Endothelial cell of umbilical vein (primary cell): ENCODE measurements around the gene NYAP1. TPM values are rescaled to one million over a fixed set of nuclear protein-coding genes. Genes with fewer than 3 reads are reported as not detected.
A peak's percentile ranks its signal among the peaks of the same experiment; 100 is the strongest.

ENCODE experiments used
- BruUV-seq: library from RNA; stranded (reverse); fragments of 400-500 nt; replicated peaks from 2 replicates; lab custom pipeline; 2021; lab: Mats Ljungman, UMichigan
- CTCF ChIA-PET: fragments of 300-600, 350-600 bp; sonication (Branson Sonifier 250); formaldehyde crosslinking; loops from one replicate; lab custom pipeline; 2021; ENCODE audit warnings: antibody characterized with exemption, inconsistent platforms; lab: Charles Lee
- POLR2A ChIA-PET: fragments of 300-600, 350-600 bp; sonication (Branson Sonifier 250); formaldehyde crosslinking; loops from one replicate; lab custom pipeline; 2021; ENCODE audit warnings: antibody characterized with exemption, inconsistent platforms; lab: Charles Lee
- DNase-seq: peaks from one replicate; pipeline ENCODE4 v3.0.0-alpha.2; 2011; ENCODE audit warnings: low read depth, low spot score
- FAIRE-seq: peaks from 2 replicates; lab custom pipeline; 2011; peaks lifted over from hg19 to GRCh38; lab: Jason Lieb, UNC
- H2AFZ ChIP-seq: 2 replicates; pipeline ENCODE4 v1.6.0; 2012; ENCODE audit warnings: low read depth, low read length, control low read depth, inconsistent platforms
- H3K27ac ChIP-seq: 2 replicates; pipeline ENCODE4 v1.5.1; 2011; ENCODE audit warnings: low read depth, mild to moderate bottlenecking, control low read depth, low read length, moderate library complexity; ENCODE audit not compliant: insufficient read depth
- H3K27me3 ChIP-seq, 2 experiments: 2 replicates each; pipeline versions ENCODE4 v1.6.0 to v1.6.1; 2011; ENCODE audit warnings: low read length in 2 of 2, mixed read lengths in 1 of 2; ENCODE audit not compliant: control insufficient read depth in 2 of 2, insufficient read depth in 2 of 2
- H3K36me3 ChIP-seq, 2 experiments: 2 replicates in 1 of 2; 3 replicates in 1 of 2; pipeline ENCODE4 v1.5.1; 2011; ENCODE audit warnings: low read length in 2 of 2, mild to moderate bottlenecking in 1 of 2, moderate library complexity in 1 of 2; ENCODE audit not compliant: control insufficient read depth in 2 of 2, insufficient read depth in 2 of 2; ENCODE audit errors: extremely low read depth in 1 of 2
- H3K4me1 ChIP-seq: 3 replicates; pipeline ENCODE4 v1.5.1; 2011; ENCODE audit warnings: mild to moderate bottlenecking, low read length; ENCODE audit not compliant: control insufficient read depth, insufficient read depth; ENCODE audit errors: extremely low read depth
- H3K4me2 ChIP-seq: 2 replicates; pipeline ENCODE4 v1.6.1; 2011; ENCODE audit warnings: low read length, control low read depth, mixed read lengths; ENCODE audit not compliant: insufficient read depth
- H3K4me3 ChIP-seq, 3 experiments: fragments of 200-600 bp in 1 of 3; sonication (generic), shearing (Covaris generic) in 1 of 3; replicated peaks in 1 of 3; 2 replicates each; pipeline ENCODE4 v1.5.1; 2011 to 2016; ENCODE audit warnings: control low read depth in 3 of 3, low read length in 3 of 3, mild to moderate bottlenecking in 2 of 3, inconsistent platforms in 1 of 3, low read depth in 1 of 3, moderate library complexity in 1 of 3; ENCODE audit not compliant: insufficient read depth in 1 of 3
- H3K79me2 ChIP-seq: 2 replicates; pipeline ENCODE4 v1.6.0; 2012; ENCODE audit warnings: low read length, inconsistent platforms; ENCODE audit not compliant: control insufficient read depth, insufficient read depth
- H3K9ac ChIP-seq: replicated peaks from 2 replicates; pipeline ENCODE3; 2011; ENCODE audit warnings: low read length, control low read depth; ENCODE audit not compliant: insufficient read depth; ENCODE audit errors: extremely low read depth
- H3K9me1 ChIP-seq: replicated peaks from 3 replicates; pipeline ENCODE4 v1.6.0; 2011; ENCODE audit warnings: mild to moderate bottlenecking, low read length; ENCODE audit not compliant: control insufficient read depth, insufficient read depth; ENCODE audit errors: extremely low read depth
- H3K9me3 ChIP-seq: replicated peaks from 2 replicates; pipeline ENCODE4 v1.5.1; 2012; ENCODE audit warnings: low read length, inconsistent platforms; ENCODE audit not compliant: control insufficient read depth, insufficient read depth
- H4K20me1 ChIP-seq: replicated peaks from 2 replicates; pipeline ENCODE3; 2011; ENCODE audit warnings: mild to moderate bottlenecking, low read length; ENCODE audit not compliant: control insufficient read depth, insufficient read depth; ENCODE audit errors: extremely low read depth
- EZH2 ChIP-seq: IDR thresholded peaks from 2 replicates; pipeline ENCODE4 v1.6.1; 2012; ENCODE audit warnings: borderline replicate concordance, low read depth, mild to moderate bottlenecking, moderate library complexity, low read length, inconsistent platforms; ENCODE audit not compliant: severe bottlenecking
- FOS ChIP-seq: IDR thresholded peaks from 2 replicates; pipeline ENCODE4 v1.6.1; 2011; ENCODE audit warnings: mild to moderate bottlenecking, low read length, moderate library complexity, borderline replicate concordance; ENCODE audit not compliant: insufficient read depth
- GATA2 ChIP-seq: IDR thresholded peaks from 2 replicates; pipeline ENCODE4 v1.7.0; 2011; ENCODE audit warnings: low read depth, mild to moderate bottlenecking, moderate library complexity, mixed read lengths, low read length; ENCODE audit not compliant: insufficient read length, insufficient read depth
- JUN ChIP-seq: IDR thresholded peaks from 2 replicates; pipeline ENCODE4 v1.6.1; 2011; ENCODE audit warnings: borderline replicate concordance, low read depth; ENCODE audit not compliant: insufficient read length, insufficient read depth
- MAX ChIP-seq: IDR thresholded peaks from 2 replicates; pipeline ENCODE4 v1.6.1; 2011; ENCODE audit not compliant: insufficient read depth, insufficient read length
- MYC ChIP-seq: IDR thresholded peaks from one replicate; pipeline ENCODE4 v1.6.1; 2011; ENCODE audit warnings: mild to moderate bottlenecking, low read depth, low read length
- POLR2A ChIP-seq: IDR thresholded peaks from 2 replicates; pipeline ENCODE4 v1.6.1; 2012; ENCODE audit warnings: low read depth, mild to moderate bottlenecking, control low read depth, low read length
- POLR2AphosphoS5 ChIP-seq: IDR thresholded peaks from 2 replicates; pipeline ENCODE4 v1.6.1; 2012; ENCODE audit warnings: low read depth, mild to moderate bottlenecking, control low read depth, low read length, moderate library complexity; ENCODE audit not compliant: insufficient read depth
- dilution Hi-C: fragments of 300-500 bp; cut with MboI; formaldehyde crosslinking; loops from one replicate; pipeline ENCODE4 v1.15.0; 2019; ENCODE audit warnings: low sequenced_read_pairs; ENCODE audit not compliant: extremely low pct_ligation_motif_present
- intact Hi-C: fragments of 100-400 bp; cut with micrococcal nuclease; formaldehyde crosslinking; loops from one replicate; pipeline ENCODE4 v1.10.0; 2022
- polyA plus RNA-seq, 4 experiments: library from polyadenylated mRNA; depleted of rRNA in 3 of 4; stranded (reverse) in 3 of 4; unstranded in 1 of 4; fragments of >200 nt; gene quantifications; 2 replicates each; pipeline versions ENCODE4 v1.2.1 to v1.2.3, GENCODE V29; 2011 to 2012; ENCODE audit warnings: missing spikeins in 1 of 4
- total RNA-seq: library from RNA; stranded (reverse); gene quantifications from 2 replicates; pipeline ENCODE4 v1.2.3, GENCODE V29; 2021
- TF ChIP-seq, protein P1 (sequence below), 2 donors: IDR thresholded peaks; 1 replicate in 1 of 2; 2 replicates in 1 of 2; pipeline ENCODE4 v1.5.1; 2011; ENCODE audit warnings: low read length in 2 of 2, mild to moderate bottlenecking in 2 of 2, moderate library complexity in 2 of 2, control low read depth in 1 of 2, inconsistent platforms in 1 of 2, low read depth in 1 of 2; ENCODE audit not compliant: insufficient read depth in 1 of 2; ENCODE audit errors: extremely low read depth in 1 of 2

Gene NYAP1
- total and polyA plus RNA-seq, 2 donors (not counting 3 experiments of a cell fraction or from before 2014, with no cell fraction given): 0.37 to 2.8 TPM

GRCh38 chr7:100441641-100442535 is 41.8 kb upstream of the NYAP1 start:
- H3K79me2 ChIP-seq: no peaks in the 10 kb centered on the region
- ChIA-PET CTCF (no interaction called here), POLR2A (interaction anchor here (3.9 kb wide), 1 partner anchor 13 kb away, joined by 59 read pairs; the partner anchor contains the start of genes MEPCE and ZCWPW1)
- H3K4me2 ChIP-seq: no peak overlapping the region
- TF ChIP-seq EZH2: no peak
- no peak for TF ChIP-seq POLR2A
- no peak for TF ChIP-seq MYC
- no peak for TF ChIP-seq JUN
- TF ChIP-seq FOS: no peak
- TF ChIP-seq, protein P1, sequence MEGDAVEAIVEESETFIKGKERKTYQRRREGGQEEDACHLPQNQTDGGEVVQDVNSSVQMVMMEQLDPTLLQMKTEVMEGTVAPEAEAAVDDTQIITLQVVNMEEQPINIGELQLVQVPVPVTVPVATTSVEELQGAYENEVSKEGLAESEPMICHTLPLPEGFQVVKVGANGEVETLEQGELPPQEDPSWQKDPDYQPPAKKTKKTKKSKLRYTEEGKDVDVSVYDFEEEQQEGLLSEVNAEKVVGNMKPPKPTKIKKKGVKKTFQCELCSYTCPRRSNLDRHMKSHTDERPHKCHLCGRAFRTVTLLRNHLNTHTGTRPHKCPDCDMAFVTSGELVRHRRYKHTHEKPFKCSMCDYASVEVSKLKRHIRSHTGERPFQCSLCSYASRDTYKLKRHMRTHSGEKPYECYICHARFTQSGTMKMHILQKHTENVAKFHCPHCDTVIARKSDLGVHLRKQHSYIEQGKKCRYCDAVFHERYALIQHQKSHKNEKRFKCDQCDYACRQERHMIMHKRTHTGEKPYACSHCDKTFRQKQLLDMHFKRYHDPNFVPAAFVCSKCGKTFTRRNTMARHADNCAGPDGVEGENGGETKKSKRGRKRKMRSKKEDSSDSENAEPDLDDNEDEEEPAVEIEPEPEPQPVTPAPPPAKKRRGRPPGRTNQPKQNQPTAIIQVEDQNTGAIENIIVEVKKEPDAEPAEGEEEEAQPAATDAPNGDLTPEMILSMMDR (IDR thresholded peaks at IDR 0.05; ENCODE audit: extremely low read depth in 1 of 2, insufficient read depth in 1 of 2, low read depth in 1 of 2, low read length in 2 of 2): no peak
- TF ChIP-seq GATA2: no peak
- TF ChIP-seq MAX: no peak
- TF ChIP-seq POLR2AphosphoS5: no peak
- no peaks in the 10 kb centered on the region for H4K20me1 ChIP-seq
- H2AFZ ChIP-seq: no peak overlapping the region
- no TSS peak for BruUV-seq
- peaks cover 38% of the 10 kb centered on the region for H3K4me1 ChIP-seq
- no peak overlapping the region for H3K27ac ChIP-seq
- intact Hi-C loops (no loop called here), dilution Hi-C loops (no loop called here)
- H3K9ac ChIP-seq: no peak overlapping the region
- no peaks in the 10 kb centered on the region for H3K9me3 ChIP-seq
- no peaks in the 10 kb centered on the region for H3K36me3 ChIP-seq
- H3K4me3 ChIP-seq: no peak overlapping the region
- DNase-seq (no peak), FAIRE-seq (peak; percentile 8)
- H3K27me3 ChIP-seq: no peaks in the 10 kb centered on the region
- no peaks in the 10 kb centered on the region for H3K9me1 ChIP-seq
